Epidermal melanocyte (primary cell): ENCODE data around the gene CERS5.
"Not testable (repeated sequence)": the region's sequence is repeated elsewhere in the genome, so short reads cannot be mapped to it uniquely, and the experiment has no call there.

Source experiments
- DNase-seq: peaks from one replicate; pipeline ENCODE4 v3.0.0; 2011; ENCODE audit warnings: low spot score; ENCODE audit not compliant: insufficient read length

Gene CERS5

GRCh38 chr12:50187084-50187900, 20.1 kb upstream of the CERS5 start:
- no peak for DNase-seq

- no peak for DNase-seq
Observed at GRCh38 chr12:50186681-50187080, 19.5 kb upstream of the CERS5 start.

- no peak for DNase-seq
Observed at GRCh38 chr12:50185970-50186663, 18.9 kb upstream of the CERS5 start.

GRCh38 chr12:50185301-50185895, 18.2 kb upstream of the CERS5 start:
- no peak for DNase-seq

- no peak for DNase-seq
Observed at GRCh38 chr12:50184261-50184660, 17.1 kb upstream of the CERS5 start.

- DNase-seq: no peak
Observed at GRCh38 chr12:50182461-50182860, 15.3 kb upstream of the CERS5 start.

- DNase-seq: no peak
Observed at GRCh38 chr12:50181691-50182090, 14.5 kb upstream of the CERS5 start.

GRCh38 chr12:50175716-50176026, 8.5 kb upstream of the CERS5 start:
- DNase-seq: no peak

GRCh38 chr12:50174971-50175715, 8.0 kb upstream of the CERS5 start:
- DNase-seq: peak; percentile 53

GRCh38 chr12:50166799-50167048, 445 bp downstream of the CERS5 start:
- DNase-seq: no peak

GRCh38 chr12:50164963-50165362, 2.2 kb downstream of the CERS5 start:
- DNase-seq: no peak

- DNase-seq: no peak
Observed at GRCh38 chr12:50162230-50162629, 4.9 kb downstream of the CERS5 start.

- no peak for DNase-seq
Observed at GRCh38 chr12:50160643-50161042, 6.5 kb downstream of the CERS5 start.

- no peak for DNase-seq
Observed at GRCh38 chr12:50157259-50157658, 9.9 kb downstream of the CERS5 start.

GRCh38 chr12:50156641-50157040, 10.5 kb downstream of the CERS5 start:
- no peak for DNase-seq

- DNase-seq: not testable (repeated sequence)
Observed at GRCh38 chr12:50154947-50155346, 12.2 kb downstream of the CERS5 start.

GRCh38 chr12:50151047-50151687, 16.0 kb downstream of the CERS5 start:
- DNase-seq: no peak

- no peak for DNase-seq
Observed at GRCh38 chr12:50149311-50149710, 17.9 kb downstream of the CERS5 start.

- not testable (repeated sequence) for DNase-seq
Observed at GRCh38 chr12:50148011-50148410, 19.2 kb downstream of the CERS5 start.

GRCh38 chr12:50147281-50147680, 19.9 kb downstream of the CERS5 start:
- no peak for DNase-seq

GRCh38 chr12:50145439-50145838, 21.7 kb downstream of the CERS5 start:
- no peak for DNase-seq

GRCh38 chr12:50142993-50143392, 24.2 kb downstream of the CERS5 start:
- no peak for DNase-seq
